GM19467 (cell line): ENCODE data around the gene BTBD1.
"Not testable (repeated sequence)": the region's sequence is repeated elsewhere in the genome, so short reads cannot be mapped to it uniquely, and the experiment has no call there.

Source experiments
- ATAC-seq: cut with Tn5 transposase; IDR thresholded peaks from one replicate; pipeline ENCODE4 v1.9.1; 2021; ENCODE audit warnings: mild to moderate bottlenecking, moderate library complexity; ENCODE audit not compliant: unreplicated experiment

BTBD1 gene

GRCh38 chr15:83062768-83063180, 4.3 kb downstream of the BTBD1 start:
- no peak for ATAC-seq

- no peak for ATAC-seq
Observed at GRCh38 chr15:83061680-83062079, 5.4 kb downstream of the BTBD1 start.

- ATAC-seq: no peak
Observed at GRCh38 chr15:83057696-83058376, 9.2 kb downstream of the BTBD1 start.

- ATAC-seq: no peak
Observed at GRCh38 chr15:83057002-83057401, 10.1 kb downstream of the BTBD1 start.

GRCh38 chr15:83053151-83053550, 13.9 kb downstream of the BTBD1 start:
- ATAC-seq: no peak

- ATAC-seq: no peak
Observed at GRCh38 chr15:83046558-83047127, 20.4 kb downstream of the BTBD1 start.

GRCh38 chr15:83044156-83044555, 22.9 kb downstream of the BTBD1 start:
- ATAC-seq: no peak

GRCh38 chr15:83039206-83039605, 27.8 kb downstream of the BTBD1 start:
- no peak for ATAC-seq

GRCh38 chr15:83036253-83036652, 30.8 kb downstream of the BTBD1 start:
- ATAC-seq: no peak

- ATAC-seq: not testable (repeated sequence)
Observed at GRCh38 chr15:83031234-83031633, 35.8 kb downstream of the BTBD1 start.

GRCh38 chr15:83030021-83030420, 37.0 kb downstream of the BTBD1 start:
- no peak for ATAC-seq

- ATAC-seq: no peak
Observed at GRCh38 chr15:83018436-83018835, 48.6 kb downstream of the BTBD1 start.

- no peak for ATAC-seq
Observed at GRCh38 chr15:83016906-83017305, 50.1 kb downstream of the BTBD1 start.

GRCh38 chr15:83015361-83015760, 51.7 kb downstream of the BTBD1 start:
- no peak for ATAC-seq

GRCh38 chr15:83014205-83014653, 52.8 kb downstream of the BTBD1 start:
- ATAC-seq: no peak

GRCh38 chr15:83012636-83013035, 54.4 kb downstream of the BTBD1 start:
- ATAC-seq: no peak

- no peak for ATAC-seq
Observed at GRCh38 chr15:83012076-83012426, 55.0 kb downstream of the BTBD1 start.

GRCh38 chr15:83011271-83012075, 55.6 kb downstream of the BTBD1 start, which contains the start of gene C15orf40:
C15orf40 (minus strand) TSS chr15:83011639; CDS start chr15:83011607, 32 bp downstream.
- ATAC-seq: peak; percentile 88

GRCh38 chr15:83010709-83011270, 56.3 kb downstream of the BTBD1 start:
- peak; percentile 49 for ATAC-seq

GRCh38 chr15:83000672-83001031, 66.4 kb downstream of the BTBD1 start:
- not testable (repeated sequence) for ATAC-seq

- ATAC-seq: no peak
Observed at GRCh38 chr15:82999905-83000671, 67.0 kb downstream of the BTBD1 start.
